Hepatic stellate cell (primary cell): ENCODE data around the gene DCAF17.
"Not testable (repeated sequence)": the region's sequence is repeated elsewhere in the genome, so short reads cannot be mapped to it uniquely, and the experiment has no call there.

Experiments
- DNase-seq: peaks from one replicate; pipeline ENCODE4 v3.0.0; 2011; ENCODE audit warnings: low spot score

The DCAF17 gene

GRCh38 chr2:171410624-171411023 lies 23.4 kb upstream of the DCAF17 start:
- DNase-seq = no peak

- no peak for DNase-seq
Measured at GRCh38 chr2:171411214-171411613, 22.8 kb upstream of the DCAF17 start.

GRCh38 chr2:171411791-171412483 lies 22.1 kb upstream of the DCAF17 start:
- no peak for DNase-seq

GRCh38 chr2:171412571-171413175 lies 21.4 kb upstream of the DCAF17 start:
- no peak for DNase-seq

GRCh38 chr2:171414645-171415044 lies 19.4 kb upstream of the DCAF17 start:
- DNase-seq = not testable (repeated sequence)

- peak; percentile 72 for DNase-seq
Measured at GRCh38 chr2:171416009-171416926, 17.8 kb upstream of the DCAF17 start.

- no peak for DNase-seq
Measured at GRCh38 chr2:171419333-171419732, 14.7 kb upstream of the DCAF17 start.

GRCh38 chr2:171420728-171421563 lies 13.1 kb upstream of the DCAF17 start:
- no peak for DNase-seq

- not testable (repeated sequence) for DNase-seq
Measured at GRCh38 chr2:171422710-171423495, 11.1 kb upstream of the DCAF17 start.

GRCh38 chr2:171430516-171431410 lies 3.3 kb upstream of the DCAF17 start:
- DNase-seq = no peak

GRCh38 chr2:171431677-171432167 lies 2.3 kb upstream of the DCAF17 start:
- no peak for DNase-seq

GRCh38 chr2:171432206-171432968 lies 1.6 kb upstream of the DCAF17 start:
- DNase-seq = no peak

GRCh38 chr2:171432969-171433762 lies 860 bp upstream of the DCAF17 start:
- peak; percentile 12 for DNase-seq

GRCh38 chr2:171433763-171434012 lies 338 bp upstream of the DCAF17 start, which contains the start of gene METTL8:
Gene METTL8, minus strand, starts transcription at chr2:171433990. Its CDS starts 41,805 bp downstream, at chr2:171392185.
- no peak for DNase-seq

GRCh38 chr2:171436307-171436706 lies 2.3 kb downstream of the DCAF17 start:
- peak; percentile 40 for DNase-seq

GRCh38 chr2:171441470-171441869 lies 7.4 kb downstream of the DCAF17 start:
- no peak for DNase-seq

- no peak for DNase-seq
Measured at GRCh38 chr2:171447675-171448074, 13.6 kb downstream of the DCAF17 start.

- DNase-seq = no peak
Measured at GRCh38 chr2:171451074-171451473, 17.0 kb downstream of the DCAF17 start.
